Gastrocnemius medialis (tissue), 4 donors: ENCODE data around the gene PIGA.
A peak's percentile ranks its signal among the peaks of the same experiment; 100 is the strongest.

Experiments used
- POLR2A ChIP-seq, 2 donors: fragments of 450-650 bp; IDR thresholded peaks; one replicate each; pipeline ENCODE4 v1.6.1; 2017; ENCODE audit warnings: antibody characterized with exemption in 2 of 2, mild to moderate bottlenecking in 2 of 2, moderate library complexity in 2 of 2
- TF ChIP-seq, protein P1 (sequence below), 5 experiments: fragments of 450-650 bp in 3 of 5; fragments of 200-600 bp in 2 of 5; sonication (generic) in 2 of 5; IDR thresholded peaks in 4 of 5; conservative IDR thresholded peaks in 1 of 5; 1 replicate in 4 of 5; 2 replicates in 1 of 5; pipeline ENCODE4 v1.5.1; 2016 to 2019; ENCODE audit warnings: antibody characterized with exemption in 5 of 5, mild to moderate bottlenecking in 3 of 5, moderate library complexity in 3 of 5

DNA sequence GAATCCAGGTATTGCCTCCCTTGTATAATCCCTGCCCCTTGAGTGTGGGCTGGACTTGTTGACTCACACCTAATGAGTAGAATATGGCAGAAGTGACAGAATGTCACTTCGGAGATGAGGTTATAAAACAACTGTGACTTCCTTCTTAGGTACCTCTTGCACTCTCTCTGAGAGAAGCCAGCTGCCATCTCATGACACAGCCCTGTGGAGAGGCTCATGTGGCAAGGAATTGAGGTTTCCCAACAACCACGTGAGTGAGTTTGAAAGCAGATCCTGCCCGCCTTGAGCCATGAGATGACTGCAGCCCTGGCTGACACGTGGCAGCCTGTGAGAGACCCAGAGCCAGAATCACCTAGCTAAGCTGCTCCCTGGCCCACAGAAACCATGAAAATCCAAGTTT, 33.4 kb downstream of the PIGA start:
- TF ChIP-seq, protein P1, sequence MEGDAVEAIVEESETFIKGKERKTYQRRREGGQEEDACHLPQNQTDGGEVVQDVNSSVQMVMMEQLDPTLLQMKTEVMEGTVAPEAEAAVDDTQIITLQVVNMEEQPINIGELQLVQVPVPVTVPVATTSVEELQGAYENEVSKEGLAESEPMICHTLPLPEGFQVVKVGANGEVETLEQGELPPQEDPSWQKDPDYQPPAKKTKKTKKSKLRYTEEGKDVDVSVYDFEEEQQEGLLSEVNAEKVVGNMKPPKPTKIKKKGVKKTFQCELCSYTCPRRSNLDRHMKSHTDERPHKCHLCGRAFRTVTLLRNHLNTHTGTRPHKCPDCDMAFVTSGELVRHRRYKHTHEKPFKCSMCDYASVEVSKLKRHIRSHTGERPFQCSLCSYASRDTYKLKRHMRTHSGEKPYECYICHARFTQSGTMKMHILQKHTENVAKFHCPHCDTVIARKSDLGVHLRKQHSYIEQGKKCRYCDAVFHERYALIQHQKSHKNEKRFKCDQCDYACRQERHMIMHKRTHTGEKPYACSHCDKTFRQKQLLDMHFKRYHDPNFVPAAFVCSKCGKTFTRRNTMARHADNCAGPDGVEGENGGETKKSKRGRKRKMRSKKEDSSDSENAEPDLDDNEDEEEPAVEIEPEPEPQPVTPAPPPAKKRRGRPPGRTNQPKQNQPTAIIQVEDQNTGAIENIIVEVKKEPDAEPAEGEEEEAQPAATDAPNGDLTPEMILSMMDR (IDR thresholded peaks at IDR 0.05 in 4 of 5, conservative IDR thresholded peaks at IDR 0.05 in 1 of 5) = no peak
- TF ChIP-seq POLR2A (IDR thresholded peaks at IDR 0.05) = peak; percentile 31 to 58
